ENCODE data around the gene MAU2.
A peak's percentile ranks its signal among the peaks of the same experiment; 100 is the strongest.

MAU2 gene

GRCh38 chr19:19308373-19308772 is 12.3 kb upstream of the MAU2 start:
- H3F3A ChIP-seq (ENCODE audit: low read depth): no peaks in the 10 kb centered on the region
- TF ChIP-seq CTCF (conservative IDR thresholded peaks at IDR 0.05; ENCODE audit: low read length) (no peak), EZH2phosphoT487 (IDR thresholded peaks at IDR 0.05; ENCODE audit: borderline replicate concordance) (no peak)
- H3K4me2 ChIP-seq (ENCODE audit: low read depth, low read length, poor library complexity, severe bottlenecking): no peak overlapping the region
- H3K36me3 ChIP-seq (ENCODE audit: insufficient read depth, low read length): peaks cover 57% of the 10 kb centered on the region; the same call in 1 of the 2 replicates
- no peaks in the 10 kb centered on the region for H4K20me1 ChIP-seq (ENCODE audit: insufficient read depth, low read length, poor library complexity, severe bottlenecking)
- H3K9ac ChIP-seq (ENCODE audit: low read depth, low read length, poor library complexity, severe bottlenecking): no peak overlapping the region
- H2AFZ ChIP-seq (ENCODE audit: low read length): no peak overlapping the region
- H3K9me3 ChIP-seq (ENCODE audit: insufficient read depth, low read depth, low read length): no peaks in the 10 kb centered on the region
- H3K4me3 ChIP-seq (ENCODE audit: low read length, poor library complexity, severe bottlenecking): no peak overlapping the region
- H3K4me1 ChIP-seq (ENCODE audit: insufficient read depth, low read length, poor library complexity, severe bottlenecking): no peaks in the 10 kb centered on the region
- H3K79me2 ChIP-seq (ENCODE audit: insufficient read depth, low read length): no peaks in the 10 kb centered on the region; the same call in 1 of the 2 replicates
- H3K27me3 ChIP-seq (ENCODE audit: insufficient read depth, low read length, poor library complexity, severe bottlenecking): no peaks in the 10 kb centered on the region
- H3K9me2 ChIP-seq (replicated peaks; ENCODE audit: low read depth, low read length): no peaks in the 10 kb centered on the region

- H3K36me3 ChIP-seq (ENCODE audit: insufficient read depth, low read length): peaks cover 18% of the 10 kb centered on the region; the same call in 1 of the 2 replicates
- H2AFZ ChIP-seq (ENCODE audit: low read length): no peak overlapping the region
- no peak overlapping the region for H3K4me2 ChIP-seq (ENCODE audit: low read depth, low read length, poor library complexity, severe bottlenecking)
- H3K9ac ChIP-seq (ENCODE audit: low read depth, low read length, poor library complexity, severe bottlenecking): no peak overlapping the region
- H3K4me3 ChIP-seq (ENCODE audit: low read length, poor library complexity, severe bottlenecking): no peak overlapping the region
- H3K27me3 ChIP-seq (ENCODE audit: insufficient read depth, low read length, poor library complexity, severe bottlenecking): no peaks in the 10 kb centered on the region
- H3K79me2 ChIP-seq (ENCODE audit: insufficient read depth, low read length): peaks cover 39% of the 10 kb centered on the region
- H3K9me2 ChIP-seq (replicated peaks; ENCODE audit: low read depth, low read length): no peaks in the 10 kb centered on the region
- H3K4me1 ChIP-seq (ENCODE audit: insufficient read depth, low read length, poor library complexity, severe bottlenecking): peaks cover 16% of the 10 kb centered on the region
- TF ChIP-seq EZH2phosphoT487 (IDR thresholded peaks at IDR 0.05; ENCODE audit: borderline replicate concordance) (no peak), CTCF (conservative IDR thresholded peaks at IDR 0.05; ENCODE audit: low read length) (peak; percentile 52)
- H4K20me1 ChIP-seq (ENCODE audit: insufficient read depth, low read length, poor library complexity, severe bottlenecking): no peaks in the 10 kb centered on the region
- no peaks in the 10 kb centered on the region for H3F3A ChIP-seq (ENCODE audit: low read depth)
- no peaks in the 10 kb centered on the region for H3K9me3 ChIP-seq (ENCODE audit: insufficient read depth, low read depth, low read length)
These were observed 5.2 kb upstream of the MAU2 start for GRCh38 chr19:19315444-19315843.

GRCh38 chr19:19316082-19316481 is 4.5 kb upstream of the MAU2 start:
- H2AFZ ChIP-seq (ENCODE audit: low read length): no peak overlapping the region
- H3K79me2 ChIP-seq (ENCODE audit: insufficient read depth, low read length): peaks cover 43% of the 10 kb centered on the region
- H3K4me1 ChIP-seq (ENCODE audit: insufficient read depth, low read length, poor library complexity, severe bottlenecking): peaks cover 16% of the 10 kb centered on the region
- H3K27me3 ChIP-seq (ENCODE audit: insufficient read depth, low read length, poor library complexity, severe bottlenecking): no peaks in the 10 kb centered on the region
- TF ChIP-seq CTCF (conservative IDR thresholded peaks at IDR 0.05; ENCODE audit: low read length) (no peak), EZH2phosphoT487 (IDR thresholded peaks at IDR 0.05; ENCODE audit: borderline replicate concordance) (no peak)
- no peaks in the 10 kb centered on the region for H3F3A ChIP-seq (ENCODE audit: low read depth)
- no peak overlapping the region for H3K4me2 ChIP-seq (ENCODE audit: low read depth, low read length, poor library complexity, severe bottlenecking)
- peaks cover under 1% of the 10 kb centered on the region for H4K20me1 ChIP-seq (ENCODE audit: insufficient read depth, low read length, poor library complexity, severe bottlenecking)
- H3K9me3 ChIP-seq (ENCODE audit: insufficient read depth, low read depth, low read length): no peaks in the 10 kb centered on the region
- no peak overlapping the region for H3K9ac ChIP-seq (ENCODE audit: low read depth, low read length, poor library complexity, severe bottlenecking)
- peaks cover 18% of the 10 kb centered on the region; the same call in 1 of the 2 replicates for H3K36me3 ChIP-seq (ENCODE audit: insufficient read depth, low read length)
- H3K4me3 ChIP-seq (ENCODE audit: low read length, poor library complexity, severe bottlenecking): no peak overlapping the region
- no peaks in the 10 kb centered on the region for H3K9me2 ChIP-seq (replicated peaks; ENCODE audit: low read depth, low read length)

All from Loucy (cell line).